GM12873 (cell line): ENCODE measurements around the gene VEZF1.

Source experiments
- TF ChIP-seq, protein P1 (sequence below): IDR thresholded peaks from 2 replicates; pipeline ENCODE4 v1.5.1; 2012; ENCODE audit warnings: low read depth, mild to moderate bottlenecking, moderate library complexity, low read length, control low read depth; ENCODE audit not compliant: insufficient read depth; ENCODE audit errors: missing control alignments

The VEZF1 gene

DNA sequence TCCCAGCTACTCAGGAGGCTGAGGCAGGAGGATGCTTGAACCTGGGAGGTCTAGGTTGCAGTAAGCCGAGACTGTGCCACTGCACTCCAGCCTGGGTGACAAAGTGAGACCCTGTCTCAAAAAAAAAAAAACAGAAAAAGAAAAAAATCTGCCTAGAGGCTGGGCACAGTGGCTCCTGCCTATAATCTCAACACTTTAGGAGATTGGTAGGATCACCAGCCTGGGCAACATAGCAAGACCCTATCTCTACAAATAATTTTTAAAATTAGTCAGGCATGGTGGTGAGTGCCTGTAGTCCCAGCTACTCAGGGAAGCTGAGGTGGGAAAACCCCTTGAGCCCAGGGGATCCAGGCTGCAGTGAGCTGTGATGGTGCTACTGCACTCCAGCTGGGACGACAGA, 50.6 kb downstream of the VEZF1 start:
- TF ChIP-seq, protein P1, sequence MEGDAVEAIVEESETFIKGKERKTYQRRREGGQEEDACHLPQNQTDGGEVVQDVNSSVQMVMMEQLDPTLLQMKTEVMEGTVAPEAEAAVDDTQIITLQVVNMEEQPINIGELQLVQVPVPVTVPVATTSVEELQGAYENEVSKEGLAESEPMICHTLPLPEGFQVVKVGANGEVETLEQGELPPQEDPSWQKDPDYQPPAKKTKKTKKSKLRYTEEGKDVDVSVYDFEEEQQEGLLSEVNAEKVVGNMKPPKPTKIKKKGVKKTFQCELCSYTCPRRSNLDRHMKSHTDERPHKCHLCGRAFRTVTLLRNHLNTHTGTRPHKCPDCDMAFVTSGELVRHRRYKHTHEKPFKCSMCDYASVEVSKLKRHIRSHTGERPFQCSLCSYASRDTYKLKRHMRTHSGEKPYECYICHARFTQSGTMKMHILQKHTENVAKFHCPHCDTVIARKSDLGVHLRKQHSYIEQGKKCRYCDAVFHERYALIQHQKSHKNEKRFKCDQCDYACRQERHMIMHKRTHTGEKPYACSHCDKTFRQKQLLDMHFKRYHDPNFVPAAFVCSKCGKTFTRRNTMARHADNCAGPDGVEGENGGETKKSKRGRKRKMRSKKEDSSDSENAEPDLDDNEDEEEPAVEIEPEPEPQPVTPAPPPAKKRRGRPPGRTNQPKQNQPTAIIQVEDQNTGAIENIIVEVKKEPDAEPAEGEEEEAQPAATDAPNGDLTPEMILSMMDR, result no peak

DNA sequence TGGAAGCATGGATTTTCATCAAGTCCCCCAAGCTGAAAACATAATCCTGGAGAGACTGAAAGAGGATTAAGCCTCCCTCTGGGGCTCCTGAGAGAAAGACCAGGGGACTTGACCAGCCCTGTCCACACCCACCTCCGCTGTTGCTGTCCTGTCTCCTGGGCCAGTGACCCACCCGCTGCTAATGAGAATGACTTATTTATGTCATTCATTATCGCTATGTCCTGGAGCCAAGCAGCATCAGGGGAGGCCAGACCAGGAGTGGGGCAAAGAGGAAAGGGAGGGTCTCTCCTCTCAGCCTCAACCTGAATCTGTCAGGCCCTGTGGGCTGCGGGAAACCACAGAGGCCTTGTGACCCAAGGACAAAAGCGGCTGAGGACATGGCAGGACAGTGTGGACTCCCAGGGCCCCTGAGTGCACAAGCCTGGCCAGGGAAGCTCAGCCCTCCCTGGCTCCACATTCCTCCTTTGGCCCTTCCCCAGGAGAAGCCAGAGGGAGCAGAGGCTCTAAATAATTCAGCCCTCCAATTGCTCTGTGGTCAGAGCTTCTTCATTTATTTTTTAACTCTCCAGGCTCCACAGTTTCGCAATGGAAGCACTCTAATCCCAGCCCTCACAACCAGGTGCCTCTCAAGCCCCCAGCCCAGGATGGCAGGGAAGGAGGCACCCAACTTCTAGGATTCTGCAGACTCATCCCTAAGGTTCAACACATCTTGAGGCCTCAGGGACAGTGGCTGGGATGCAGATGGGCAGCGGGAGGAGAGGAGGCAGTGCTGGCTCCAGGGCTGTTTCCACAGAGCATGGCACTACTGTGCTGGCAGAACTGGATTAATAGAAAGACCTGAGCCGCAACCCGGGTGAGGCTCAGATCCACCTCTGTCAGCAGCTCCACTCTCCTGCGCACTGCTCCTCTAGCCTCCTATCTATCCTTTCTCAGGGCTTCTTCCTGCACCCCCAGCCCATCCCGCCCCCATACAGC, 51.9 kb downstream of the VEZF1 start:
- TF ChIP-seq, protein P1, result no peak

DNA sequence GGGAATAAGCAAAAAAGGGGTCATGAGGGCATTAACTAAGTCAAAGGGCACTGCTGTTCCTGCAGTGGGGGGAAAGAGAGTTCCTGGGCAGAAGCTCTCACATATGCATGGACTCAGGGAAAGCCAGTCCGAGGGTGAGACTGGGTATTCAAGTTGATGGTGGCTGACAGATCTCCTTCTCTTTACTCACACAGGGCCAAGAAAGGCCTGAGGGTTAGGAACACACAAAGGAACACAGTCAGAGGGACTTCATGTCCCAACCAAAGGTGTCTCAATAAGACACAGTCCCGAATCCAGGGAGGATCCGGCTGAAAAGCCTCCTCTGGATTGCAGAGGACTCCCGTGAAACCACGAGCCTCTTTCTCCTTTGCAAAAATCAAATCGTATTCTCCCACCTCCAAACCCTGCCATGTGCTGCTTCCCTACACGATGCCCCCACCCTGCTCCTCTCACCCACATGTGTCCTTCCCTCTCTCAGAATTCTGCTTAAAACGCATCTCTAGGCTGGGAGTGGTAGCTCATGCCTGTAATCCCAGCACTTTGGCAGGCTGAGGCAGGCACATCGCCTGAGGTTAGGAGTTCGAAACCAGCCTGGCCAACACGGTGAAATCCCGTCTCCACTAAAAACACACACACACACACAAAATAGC, 56.4 kb downstream of the VEZF1 start:
- TF ChIP-seq, protein P1, result no peak

DNA sequence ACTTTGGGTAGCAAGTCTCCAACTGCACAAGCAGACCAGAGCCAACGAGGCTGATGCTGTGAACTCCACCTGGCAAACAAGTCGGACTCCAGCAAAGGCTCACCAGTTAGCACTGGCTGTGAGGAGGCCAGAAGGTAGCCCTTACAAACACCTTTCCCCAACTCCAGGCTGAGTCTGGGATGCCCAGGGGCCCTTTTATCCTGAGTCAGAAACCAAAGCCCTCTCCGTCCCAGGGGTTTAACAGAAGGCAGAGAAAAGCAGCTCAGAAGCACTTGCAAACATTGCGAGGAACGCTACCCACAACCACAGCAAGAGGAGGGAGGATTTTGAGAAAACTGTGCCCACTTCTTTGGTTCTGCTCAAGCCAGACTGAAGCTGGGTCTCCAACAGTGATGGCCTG, 57.8 kb downstream of the VEZF1 start:
- TF ChIP-seq, protein P1, result no peak

DNA sequence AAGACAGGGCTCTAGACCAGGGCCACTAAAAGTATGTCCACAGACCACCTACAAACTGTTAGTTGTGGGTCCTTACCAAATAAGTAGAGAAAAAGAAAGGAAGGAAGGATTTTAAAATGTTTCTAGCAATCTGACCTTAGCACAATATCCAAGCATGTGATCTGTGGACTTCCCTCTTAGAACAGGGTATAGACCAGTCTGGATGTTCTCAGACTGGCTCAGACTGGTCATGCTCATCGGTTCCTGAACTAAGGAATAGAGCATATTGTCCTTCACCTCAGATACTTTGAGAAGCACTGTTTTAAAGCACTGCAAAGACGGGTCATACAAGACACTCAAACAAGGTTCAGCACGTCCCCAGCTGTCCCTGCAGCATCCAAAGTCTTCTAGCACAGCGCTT, 58.7 kb downstream of the VEZF1 start:
- TF ChIP-seq, protein P1, result no peak

DNA sequence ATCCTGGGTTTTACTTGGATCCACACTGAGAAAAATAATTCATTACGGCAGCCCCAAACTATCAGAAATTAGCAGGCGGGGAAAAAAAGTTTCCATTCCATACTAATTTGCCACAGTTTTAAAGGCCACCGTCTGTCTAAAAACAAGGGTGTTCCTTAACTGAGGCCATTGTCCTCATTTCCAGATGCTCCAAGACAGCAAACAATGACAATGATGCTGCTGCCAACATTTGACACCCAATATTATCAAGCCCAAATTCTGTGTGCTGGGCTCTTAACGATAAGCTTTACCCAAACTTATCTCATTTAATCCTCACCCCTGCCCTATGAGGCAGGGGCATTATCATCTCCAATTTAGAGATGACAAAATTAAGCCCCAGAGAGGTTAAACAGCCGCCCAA, 59.1 kb downstream of the VEZF1 start:
- TF ChIP-seq, protein P1, result no peak

DNA sequence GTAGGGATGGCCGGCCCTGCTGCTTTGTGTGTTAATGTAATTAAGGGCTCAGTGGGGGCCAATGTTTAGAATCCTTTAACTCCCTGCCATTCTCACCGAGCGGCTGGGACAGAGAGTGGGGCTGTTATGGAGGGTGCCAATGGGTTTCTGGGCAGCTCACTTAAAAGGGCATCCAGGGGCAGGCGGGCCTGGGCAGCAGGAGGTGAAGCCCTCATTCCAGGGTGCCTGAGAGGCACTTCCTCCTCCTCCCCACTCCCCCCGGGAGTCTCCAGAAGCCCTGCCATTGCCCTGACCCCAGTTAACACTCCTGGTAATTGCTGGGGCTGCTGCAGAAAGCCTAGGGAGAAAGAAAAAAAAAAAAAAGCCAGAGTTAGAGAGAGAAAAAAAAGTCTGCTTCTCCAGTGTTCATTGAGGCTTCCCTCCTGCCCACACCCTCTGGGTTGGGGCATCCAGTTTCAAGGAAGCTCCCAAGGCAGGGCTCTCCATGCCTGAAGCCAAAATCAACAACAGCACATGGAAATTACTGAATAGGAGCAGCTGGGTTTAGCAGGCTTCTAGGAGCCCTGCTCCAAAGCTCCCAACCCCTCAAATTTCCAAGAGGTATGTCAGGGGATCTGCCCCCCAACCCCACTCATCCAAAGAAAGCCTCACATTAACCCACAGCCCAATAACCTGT, 60.9 kb downstream of the VEZF1 start:
- TF ChIP-seq, protein P1, result no peak
